ENCODE data around the gene GGT5. TPM values are rescaled to one million over a fixed set of nuclear protein-coding genes. Genes with fewer than 3 reads are reported as not detected.
A peak's percentile ranks its signal among the peaks of the same experiment; 100 is the strongest.
"Not testable (repeated sequence)": the region's sequence is repeated elsewhere in the genome, so short reads cannot be mapped to it uniquely, and the experiment has no call there.

Gene GGT5
- total and polyA plus RNA-seq, 2 experiments from 2014 or later: 0.21 to 3.6 TPM

DNA sequence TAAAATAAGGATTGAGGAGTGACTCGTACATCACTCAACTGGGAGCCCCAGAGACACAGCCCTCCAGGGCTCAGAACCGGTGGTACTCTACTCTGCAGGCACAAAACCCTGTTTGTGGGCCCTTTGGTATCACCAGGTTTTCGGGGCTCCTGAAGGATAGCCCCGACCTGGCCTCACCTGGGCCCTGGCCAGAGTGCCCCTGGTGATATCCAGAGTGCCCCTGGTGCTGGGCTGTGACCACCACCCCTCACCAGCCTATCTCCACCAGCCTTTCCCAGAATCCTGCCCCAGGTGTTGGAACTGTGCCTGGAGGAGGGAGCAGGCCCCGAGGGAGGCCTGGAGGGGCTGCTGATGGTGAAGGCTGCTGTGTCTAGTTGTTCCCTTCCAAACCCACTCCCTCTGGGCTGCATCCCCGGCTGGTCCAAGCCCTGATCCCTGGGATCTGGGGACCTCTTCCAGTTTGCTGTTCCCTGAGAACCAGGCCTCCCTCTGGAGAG is 2.2 kb upstream of the GGT5 start:
- TF ChIP-seq, protein P1, sequence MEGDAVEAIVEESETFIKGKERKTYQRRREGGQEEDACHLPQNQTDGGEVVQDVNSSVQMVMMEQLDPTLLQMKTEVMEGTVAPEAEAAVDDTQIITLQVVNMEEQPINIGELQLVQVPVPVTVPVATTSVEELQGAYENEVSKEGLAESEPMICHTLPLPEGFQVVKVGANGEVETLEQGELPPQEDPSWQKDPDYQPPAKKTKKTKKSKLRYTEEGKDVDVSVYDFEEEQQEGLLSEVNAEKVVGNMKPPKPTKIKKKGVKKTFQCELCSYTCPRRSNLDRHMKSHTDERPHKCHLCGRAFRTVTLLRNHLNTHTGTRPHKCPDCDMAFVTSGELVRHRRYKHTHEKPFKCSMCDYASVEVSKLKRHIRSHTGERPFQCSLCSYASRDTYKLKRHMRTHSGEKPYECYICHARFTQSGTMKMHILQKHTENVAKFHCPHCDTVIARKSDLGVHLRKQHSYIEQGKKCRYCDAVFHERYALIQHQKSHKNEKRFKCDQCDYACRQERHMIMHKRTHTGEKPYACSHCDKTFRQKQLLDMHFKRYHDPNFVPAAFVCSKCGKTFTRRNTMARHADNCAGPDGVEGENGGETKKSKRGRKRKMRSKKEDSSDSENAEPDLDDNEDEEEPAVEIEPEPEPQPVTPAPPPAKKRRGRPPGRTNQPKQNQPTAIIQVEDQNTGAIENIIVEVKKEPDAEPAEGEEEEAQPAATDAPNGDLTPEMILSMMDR (IDR thresholded peaks at IDR 0.05; ENCODE audit: low read depth, low read length): no peak
- Histone ChIP-seq H3K27ac (no peak overlapping the region), H3K9me3 (ENCODE audit: low read depth) (no peaks in the 10 kb centered on the region), H3K27me3 (no peaks in the 10 kb centered on the region), H3K4me3 (no peak overlapping the region), H3K4me1 (ENCODE audit: low read depth) (no peaks in the 10 kb centered on the region), H3K36me3 (no peaks in the 10 kb centered on the region)
- peak in 1 of 2 donors; percentile 45 for DNase-seq (ENCODE audit: low read depth in 1 of 2, low spot score in 1 of 2)

DNA sequence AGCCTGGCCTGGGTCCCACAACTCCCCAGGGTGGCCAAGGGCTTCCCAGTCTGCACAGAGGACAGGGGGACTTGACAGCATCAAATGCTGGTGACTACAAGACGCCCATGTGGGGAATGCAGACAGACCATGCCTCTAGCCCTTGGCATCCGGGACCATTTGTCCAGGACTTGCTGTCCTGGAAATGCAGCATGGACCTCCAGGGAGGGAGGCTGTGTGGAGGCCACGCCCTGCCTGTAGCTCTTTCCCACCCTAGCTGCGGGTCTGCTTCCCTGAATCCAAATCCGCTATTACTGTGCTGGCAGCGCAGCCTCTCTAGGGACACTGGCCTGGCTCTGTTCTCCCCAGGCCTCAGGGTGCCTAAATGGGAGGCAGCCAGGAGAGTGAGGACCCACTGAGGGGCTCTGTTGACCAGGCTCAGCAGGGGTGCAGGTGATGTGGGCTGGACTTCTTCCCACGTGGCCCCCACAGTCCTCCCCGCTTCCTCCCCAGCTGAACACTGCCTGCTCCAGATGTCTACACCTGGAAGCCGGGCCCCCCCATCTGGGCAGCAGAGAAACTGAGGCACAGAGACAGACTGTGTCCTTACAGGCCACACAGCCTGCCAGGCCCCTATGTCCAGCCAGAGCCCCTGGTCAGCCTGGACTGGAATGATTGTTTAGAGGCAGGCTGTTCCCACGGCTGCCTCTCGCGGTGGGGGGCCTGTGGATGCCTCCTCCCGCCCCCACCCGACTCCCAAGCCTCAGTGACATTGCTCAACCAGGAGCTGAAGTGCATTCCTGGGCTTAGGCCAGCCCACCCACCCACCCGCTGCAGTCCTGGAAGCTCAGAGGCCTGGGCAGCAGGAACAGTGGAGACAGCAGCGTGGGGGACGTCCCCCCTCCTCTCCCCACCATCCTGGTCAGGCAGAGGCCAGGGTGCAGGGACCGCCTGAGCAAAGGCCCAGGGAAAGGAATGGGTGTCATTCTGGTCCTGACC is 991 bp upstream of the GGT5 start:
- H3K4me3 ChIP-seq; H3K27ac ChIP-seq; H3K9me3 ChIP-seq (ENCODE audit: low read depth); H3K4me1 ChIP-seq (ENCODE audit: low read depth); H3K27me3 ChIP-seq; H3K36me3 ChIP-seq: not testable (repeated sequence)
- DNase-seq (ENCODE audit: low read depth in 1 of 2, low spot score in 1 of 2): peak in 1 of 2 donors; percentile 96

DNA sequence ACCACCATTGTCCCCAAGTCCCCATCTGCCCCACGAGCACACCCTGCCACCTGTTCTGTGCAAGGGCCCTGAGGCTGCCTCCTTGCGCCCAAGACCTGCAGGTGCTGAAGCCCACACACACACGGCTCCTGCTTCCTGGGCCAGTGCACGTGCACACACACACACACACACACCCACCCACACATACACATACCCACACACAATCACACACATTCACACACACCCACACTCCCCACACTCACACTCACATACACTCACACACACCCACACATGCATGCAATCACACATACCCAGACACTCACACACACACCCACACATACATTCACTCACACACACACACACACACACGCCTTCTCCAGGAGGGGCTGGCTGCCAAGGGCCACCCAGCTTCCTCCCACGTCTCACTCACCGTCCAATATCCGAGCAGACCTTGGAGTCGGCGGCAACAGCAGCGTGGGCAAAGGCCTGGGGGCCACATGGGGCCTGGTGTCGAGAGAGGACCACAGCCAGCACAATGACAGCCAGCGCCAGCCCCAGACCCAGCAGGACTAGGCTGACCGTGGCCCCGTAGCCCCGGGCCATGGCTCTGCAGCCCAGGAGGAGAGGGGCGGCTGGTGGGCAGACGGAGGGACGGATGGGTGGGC is 616 bp downstream of the GGT5 start:
- Histone ChIP-seq H3K9me3 (ENCODE audit: low read depth) (no peaks in the 10 kb centered on the region), H3K36me3 (no peaks in the 10 kb centered on the region), H3K27ac (no peak overlapping the region), H3K27me3 (no peaks in the 10 kb centered on the region), H3K4me3 (no peak overlapping the region), H3K4me1 (ENCODE audit: low read depth) (no peaks in the 10 kb centered on the region)
- peak in 1 of 2 donors; percentile 83 for DNase-seq (ENCODE audit: low read depth in 1 of 2, low spot score in 1 of 2)
- TF ChIP-seq, protein P1 (IDR thresholded peaks at IDR 0.05; ENCODE audit: low read depth, low read length): no peak

DNA sequence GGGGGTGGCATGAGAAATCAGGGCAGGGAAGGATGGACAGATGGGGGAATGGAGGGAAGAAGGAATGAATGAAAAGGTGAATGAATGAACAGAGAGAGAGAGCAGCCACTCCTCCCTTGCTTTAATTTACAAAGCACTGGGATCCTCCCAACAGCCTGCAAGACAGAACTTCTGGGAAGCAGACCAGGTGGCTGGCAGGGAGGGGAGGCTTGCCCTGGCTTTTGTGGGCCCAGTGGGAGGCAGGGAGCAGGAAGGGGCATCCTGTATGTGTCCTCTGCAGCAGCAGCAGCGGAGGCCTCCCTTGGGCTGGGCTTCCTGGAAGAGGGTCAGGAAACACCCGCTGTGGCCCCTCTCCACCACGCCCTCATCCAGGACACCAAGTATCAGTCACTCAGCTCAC is 1.5 kb downstream of the GGT5 start:
- H3K27me3 ChIP-seq; H3K9me3 ChIP-seq (ENCODE audit: low read depth); H3K36me3 ChIP-seq; H3K4me3 ChIP-seq; H3K4me1 ChIP-seq (ENCODE audit: low read depth); H3K27ac ChIP-seq: not testable (repeated sequence)
- peak in 1 of 2 donors; percentile 52 for DNase-seq (ENCODE audit: low read depth in 1 of 2, low spot score in 1 of 2)

DNA sequence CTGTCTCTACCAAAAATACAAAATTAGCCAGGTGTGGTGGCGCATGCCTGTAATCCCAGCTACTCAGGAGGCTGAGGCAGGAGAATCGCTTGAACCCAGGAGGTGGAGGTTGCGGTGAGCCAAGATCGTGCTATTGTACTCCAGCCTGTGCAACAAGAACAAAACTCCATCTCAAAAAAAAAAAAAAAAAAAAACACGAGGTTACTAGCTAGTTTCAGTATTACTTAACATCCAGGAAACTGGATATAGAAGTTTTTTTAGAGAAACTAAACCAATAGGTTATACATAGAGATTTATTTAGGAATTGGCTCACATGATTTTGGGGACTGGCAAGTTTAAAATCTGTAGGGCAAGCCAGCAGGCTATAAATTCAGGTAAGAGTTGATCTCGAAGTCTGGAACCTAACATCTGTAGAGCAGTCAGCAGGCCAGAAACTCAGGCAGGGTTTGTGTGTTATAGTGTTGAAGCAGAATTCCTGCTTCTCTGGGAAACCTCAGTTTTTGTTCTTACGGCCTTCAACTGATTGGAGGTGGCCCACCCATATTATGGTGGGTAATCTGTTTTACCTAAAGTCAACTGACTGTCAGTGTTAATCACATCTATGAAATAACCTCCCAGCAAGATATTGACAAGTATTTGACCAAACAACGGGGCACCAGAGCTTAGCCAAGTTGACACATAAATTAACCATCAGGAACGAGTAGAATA is 3.7 kb downstream of the GGT5 start:
- not testable (repeated sequence) for H3K36me3 ChIP-seq; H3K4me3 ChIP-seq; H3K9me3 ChIP-seq (ENCODE audit: low read depth); H3K4me1 ChIP-seq (ENCODE audit: low read depth); H3K27me3 ChIP-seq; H3K27ac ChIP-seq
- DNase-seq (ENCODE audit: low read depth in 1 of 2, low spot score in 1 of 2): peak in 1 of 2 donors; percentile 6

DNA sequence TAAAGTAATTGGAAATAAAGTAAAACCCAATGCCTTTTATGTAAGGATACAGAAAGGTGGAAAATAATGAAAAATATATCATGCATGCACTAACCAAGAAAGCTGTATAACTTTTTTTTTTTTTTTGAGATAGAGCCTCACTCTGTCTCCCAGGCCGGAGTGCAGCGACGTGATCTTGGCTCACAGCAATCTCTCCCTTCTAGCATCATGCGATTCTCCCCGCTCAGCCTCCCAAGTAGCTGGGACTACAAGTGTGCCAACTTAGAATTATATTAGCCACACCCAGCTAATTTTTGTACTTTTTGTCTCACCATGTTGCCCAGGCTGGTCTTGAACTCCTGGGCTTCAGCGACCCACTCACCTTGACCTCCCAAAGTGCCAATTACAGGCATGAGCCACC is 4.5 kb downstream of the GGT5 start:
- TF ChIP-seq, protein P1 (IDR thresholded peaks at IDR 0.05; ENCODE audit: low read depth, low read length): no peak
- peak in 1 of 2 donors; percentile 58 for DNase-seq (ENCODE audit: low read depth in 1 of 2, low spot score in 1 of 2)
- no peak overlapping the region for H3K4me3 ChIP-seq
- no peaks in the 10 kb centered on the region for H3K27me3 ChIP-seq
- no peaks in the 10 kb centered on the region for H3K4me1 ChIP-seq (ENCODE audit: low read depth)
- H3K36me3 ChIP-seq: no peaks in the 10 kb centered on the region
- no peak overlapping the region for H3K27ac ChIP-seq
- no peaks in the 10 kb centered on the region for H3K9me3 ChIP-seq (ENCODE audit: low read depth)

DNA sequence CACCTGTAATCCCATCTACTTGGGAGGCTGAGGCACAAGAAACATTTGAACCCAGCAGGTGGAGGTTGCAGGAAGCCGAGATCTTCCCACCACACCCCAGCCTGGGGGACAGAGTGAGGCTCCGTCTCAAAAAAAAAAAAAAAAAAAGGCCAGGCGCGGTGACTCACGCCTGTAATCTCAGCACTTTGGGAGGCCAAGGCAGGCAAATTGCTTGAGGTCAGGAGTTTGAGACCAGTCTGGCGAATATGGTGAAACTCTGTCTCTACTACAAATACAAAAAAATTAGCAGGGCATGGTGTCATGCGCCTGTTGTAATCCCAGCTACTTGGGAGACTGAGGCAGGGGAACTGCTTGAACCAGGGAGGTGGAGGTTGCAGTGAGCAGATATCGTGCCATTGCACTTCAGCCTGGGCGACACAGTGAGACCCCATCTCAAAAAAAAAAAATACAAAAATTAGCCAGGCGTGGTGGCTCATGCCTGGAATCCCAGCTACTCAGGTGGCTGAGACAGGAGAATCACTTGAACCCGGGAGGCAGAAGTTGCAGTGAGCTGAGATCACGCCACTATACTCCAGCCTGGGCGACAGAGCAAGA is 6.7 kb downstream of the GGT5 start:
- not testable (repeated sequence) for H3K4me3 ChIP-seq; H3K4me1 ChIP-seq (ENCODE audit: low read depth); H3K27me3 ChIP-seq; H3K27ac ChIP-seq; H3K36me3 ChIP-seq; H3K9me3 ChIP-seq (ENCODE audit: low read depth)
- peak in 1 of 2 donors; percentile 60 for DNase-seq (ENCODE audit: low read depth in 1 of 2, low spot score in 1 of 2)

Measured in cardiac muscle cell (in vitro differentiated cells and primary cell).